Activated T-cell treated with anti-CD3 and anti-CD28 coated beads, Interleukin-2, amount 50 U/mL, for 4 hours (primary cell): ENCODE results near the gene TPH2. TPM values are rescaled to one million over a fixed set of nuclear protein-coding genes. Genes with fewer than 3 reads are reported as not detected.

Source experiments
- ATAC-seq, 2 donors: fragments of 200-7000 bp; cut with Tn5 transposase; one replicate each; pipeline ENCODE4 v1.10.0; 2021
- DNase-seq: peaks from one replicate; pipeline ENCODE4 v3.0.0-alpha.2; 2020
- H3K27me3 Mint-ChIP-seq: one replicate; pipeline ENCODE4 v1.8.0; 2021; ENCODE audit warnings: low read depth, mixed read lengths
- H3K36me3 Mint-ChIP-seq: one replicate; pipeline ENCODE4 v1.8.0; 2022; ENCODE audit warnings: mixed read lengths; ENCODE audit not compliant: insufficient read depth
- H3K4me1 Mint-ChIP-seq: one replicate; pipeline ENCODE4 v1.8.0; 2021; ENCODE audit warnings: low read depth, mixed read lengths
- H3K4me3 Mint-ChIP-seq: one replicate; pipeline ENCODE4 v1.8.0; 2021; ENCODE audit warnings: mild to moderate bottlenecking, moderate library complexity, mixed read lengths
- H3K9me3 Mint-ChIP-seq: one replicate; pipeline ENCODE4 v1.8.0; 2021; ENCODE audit warnings: mixed read lengths
- total RNA-seq, 3 donors: library from RNA; stranded (reverse); gene quantifications; one replicate each; pipeline ENCODE4 v1.2.1, GENCODE V29; 2021

The TPH2 gene
- total RNA-seq, 3 donors from 2014 or later: not detected

- Mint-ChIP-seq H3K4me3 (no peak overlapping the region), H3K36me3 (no peaks in the 10 kb centered on the region), H3K27me3 (no peaks in the 10 kb centered on the region)
Measured at GRCh38 chr12:71981149-71981548, 42.5 kb downstream of the TPH2 start.

GRCh38 chr12:71994715-71995114 lies 56.1 kb downstream of the TPH2 start:
- no peaks in the 10 kb centered on the region for H3K9me3 Mint-ChIP-seq
- H3K4me3 Mint-ChIP-seq: no peak overlapping the region
- DNase-seq (no peak), ATAC-seq (no peak)
- no peaks in the 10 kb centered on the region for H3K36me3 Mint-ChIP-seq
- no peaks in the 10 kb centered on the region for H3K4me1 Mint-ChIP-seq
- peaks cover 9% of the 10 kb centered on the region for H3K27me3 Mint-ChIP-seq

More at GRCh38 chr12:71981149-71981548, 42.5 kb downstream of the TPH2 start:
- no peak for ATAC-seq
- no peak for DNase-seq
- Mint-ChIP-seq H3K9me3 (no peaks in the 10 kb centered on the region), H3K4me1 (no peaks in the 10 kb centered on the region)

- Mint-ChIP-seq H3K4me3 (no peak overlapping the region), H3K36me3 (no peaks in the 10 kb centered on the region), H3K4me1 (no peaks in the 10 kb centered on the region), H3K27me3 (peaks cover 7% of the 10 kb centered on the region), H3K9me3 (no peaks in the 10 kb centered on the region)
- DNase-seq (no peak), ATAC-seq (peak in 1 of 2 donors; percentile 18)
Measured at GRCh38 chr12:71999795-72000194, 61.1 kb downstream of the TPH2 start.

- H3K4me1 Mint-ChIP-seq: no peaks in the 10 kb centered on the region
- no peak overlapping the region for H3K4me3 Mint-ChIP-seq
- peaks cover 11% of the 10 kb centered on the region for H3K27me3 Mint-ChIP-seq
- DNase-seq (no peak), ATAC-seq (no peak)
- H3K9me3 Mint-ChIP-seq: no peaks in the 10 kb centered on the region
- no peaks in the 10 kb centered on the region for H3K36me3 Mint-ChIP-seq
Measured at GRCh38 chr12:72000969-72001648, 62.5 kb downstream of the TPH2 start.

GRCh38 chr12:72006766-72007165 lies 68.1 kb downstream of the TPH2 start:
- DNase-seq: no peak
- no peaks in the 10 kb centered on the region for H3K36me3 Mint-ChIP-seq
- H3K4me1 Mint-ChIP-seq: no peaks in the 10 kb centered on the region
- ATAC-seq: no peak
- no peak overlapping the region for H3K4me3 Mint-ChIP-seq
- no peaks in the 10 kb centered on the region for H3K9me3 Mint-ChIP-seq
- H3K27me3 Mint-ChIP-seq: peaks cover 15% of the 10 kb centered on the region

GRCh38 chr12:72010356-72010755 lies 71.7 kb downstream of the TPH2 start:
- ATAC-seq (no peak), DNase-seq (no peak)
- Mint-ChIP-seq H3K9me3 (no peaks in the 10 kb centered on the region), H3K4me3 (no peak overlapping the region), H3K36me3 (no peaks in the 10 kb centered on the region), H3K4me1 (no peaks in the 10 kb centered on the region), H3K27me3 (peaks cover 17% of the 10 kb centered on the region)

GRCh38 chr12:72011374-72011773 lies 72.7 kb downstream of the TPH2 start:
- Mint-ChIP-seq H3K4me3 (no peak overlapping the region), H3K9me3 (no peaks in the 10 kb centered on the region), H3K36me3 (no peaks in the 10 kb centered on the region), H3K4me1 (no peaks in the 10 kb centered on the region), H3K27me3 (peaks cover 6% of the 10 kb centered on the region)
- no peak for DNase-seq
- ATAC-seq: no peak

- Mint-ChIP-seq H3K27me3 (peaks cover 6% of the 10 kb centered on the region), H3K9me3 (no peaks in the 10 kb centered on the region), H3K4me1 (no peaks in the 10 kb centered on the region), H3K4me3 (no peak overlapping the region), H3K36me3 (no peaks in the 10 kb centered on the region)
- ATAC-seq (no peak), DNase-seq (no peak)
Measured at GRCh38 chr12:72012874-72013273, 74.2 kb downstream of the TPH2 start.

GRCh38 chr12:72015895-72016294 lies 77.2 kb downstream of the TPH2 start:
- no peaks in the 10 kb centered on the region for H3K36me3 Mint-ChIP-seq
- peaks cover 10% of the 10 kb centered on the region for H3K27me3 Mint-ChIP-seq
- no peak for ATAC-seq
- no peaks in the 10 kb centered on the region for H3K4me1 Mint-ChIP-seq
- no peak overlapping the region for H3K4me3 Mint-ChIP-seq
- H3K9me3 Mint-ChIP-seq: no peaks in the 10 kb centered on the region
- DNase-seq: no peak

GRCh38 chr12:72017054-72017651 lies 78.5 kb downstream of the TPH2 start:
- Mint-ChIP-seq H3K4me3 (no peak overlapping the region), H3K9me3 (no peaks in the 10 kb centered on the region), H3K27me3 (peaks cover 10% of the 10 kb centered on the region), H3K36me3 (no peaks in the 10 kb centered on the region), H3K4me1 (no peaks in the 10 kb centered on the region)
- peak; percentile 31 for DNase-seq
- ATAC-seq: peak; percentile 85 to 89

GRCh38 chr12:72018036-72018435 lies 79.4 kb downstream of the TPH2 start:
- Mint-ChIP-seq H3K9me3 (no peaks in the 10 kb centered on the region), H3K36me3 (no peaks in the 10 kb centered on the region), H3K27me3 (peaks cover 8% of the 10 kb centered on the region), H3K4me1 (no peaks in the 10 kb centered on the region), H3K4me3 (no peak overlapping the region)
- no peak for DNase-seq
- no peak for ATAC-seq

GRCh38 chr12:72024613-72025012 lies 86.0 kb downstream of the TPH2 start:
- no peaks in the 10 kb centered on the region for H3K4me1 Mint-ChIP-seq
- no peaks in the 10 kb centered on the region for H3K27me3 Mint-ChIP-seq
- DNase-seq: no peak
- ATAC-seq: no peak
- no peak overlapping the region for H3K4me3 Mint-ChIP-seq
- H3K9me3 Mint-ChIP-seq: no peaks in the 10 kb centered on the region
- H3K36me3 Mint-ChIP-seq: no peaks in the 10 kb centered on the region

- Mint-ChIP-seq H3K4me1 (no peaks in the 10 kb centered on the region), H3K36me3 (no peaks in the 10 kb centered on the region), H3K27me3 (no peaks in the 10 kb centered on the region), H3K9me3 (no peaks in the 10 kb centered on the region), H3K4me3 (no peak overlapping the region)
- DNase-seq (no peak), ATAC-seq (no peak)
Measured at GRCh38 chr12:72025524-72025923, 86.9 kb downstream of the TPH2 start.

GRCh38 chr12:72028966-72029365 lies 90.3 kb downstream of the TPH2 start:
- Mint-ChIP-seq H3K9me3 (no peaks in the 10 kb centered on the region), H3K4me3 (no peak overlapping the region), H3K36me3 (no peaks in the 10 kb centered on the region), H3K27me3 (peaks cover 2% of the 10 kb centered on the region), H3K4me1 (no peaks in the 10 kb centered on the region)
- no peak for DNase-seq
- ATAC-seq: no peak

- no peak overlapping the region for H3K4me3 Mint-ChIP-seq
- no peaks in the 10 kb centered on the region for H3K4me1 Mint-ChIP-seq
- H3K9me3 Mint-ChIP-seq: no peaks in the 10 kb centered on the region
- no peaks in the 10 kb centered on the region for H3K36me3 Mint-ChIP-seq
- H3K27me3 Mint-ChIP-seq: peaks cover 3% of the 10 kb centered on the region
- no peak for DNase-seq
- ATAC-seq: no peak
Measured at GRCh38 chr12:72030277-72030676, 91.6 kb downstream of the TPH2 start.
